Large intestine (tissue), 3 donors: Measurements from ENCODE around the gene DPT. TPM values are rescaled to one million over a fixed set of nuclear protein-coding genes. Genes with fewer than 3 reads are reported as not detected.

Source experiments
- DNase-seq, 2 donors: peaks; one replicate each; pipeline versions ENCODE4 v3.0.0 to v3.0.0-alpha.2; 2013
- H3K27ac ChIP-seq: one replicate; pipeline ENCODE4 v1.5.1; 2013; ENCODE audit warnings: low read length
- H3K27me3 ChIP-seq: 2 replicates; pipeline ENCODE4 v1.6.1; 2013; ENCODE audit warnings: low read length; ENCODE audit not compliant: control insufficient read depth, insufficient read depth
- H3K36me3 ChIP-seq: 2 replicates; pipeline ENCODE4 v1.6.1; 2013; ENCODE audit warnings: low read length; ENCODE audit not compliant: control insufficient read depth, insufficient read depth
- H3K4me1 ChIP-seq: one replicate; pipeline ENCODE4 v1.6.1; 2013; ENCODE audit warnings: low read length; ENCODE audit not compliant: control insufficient read depth, insufficient read depth
- H3K4me3 ChIP-seq: one replicate; pipeline ENCODE4 v1.5.1; 2013; ENCODE audit warnings: low read length
- H3K9me3 ChIP-seq: one replicate; pipeline ENCODE4 v1.6.1; 2013; ENCODE audit warnings: mild to moderate bottlenecking, low read depth, low read length, moderate library complexity; ENCODE audit not compliant: control insufficient read depth
- WGBS: methylation state at CpG from one replicate; pipeline ENCODE4 v1.1.5; 2013; ENCODE audit warnings: low lambda C conversion rate; ENCODE audit not compliant: insufficient coverage; 5-methylcytosine and 5-hydroxymethylcytosine counted together
- polyA plus RNA-seq: library from polyadenylated mRNA; unstranded; fragments of 120-200 nt; gene quantifications from one replicate; pipeline ENCODE4 v1.2.1, GENCODE V29; 2013

The DPT gene
- polyA plus RNA-seq, 1 donor = 11.4 TPM

DNA sequence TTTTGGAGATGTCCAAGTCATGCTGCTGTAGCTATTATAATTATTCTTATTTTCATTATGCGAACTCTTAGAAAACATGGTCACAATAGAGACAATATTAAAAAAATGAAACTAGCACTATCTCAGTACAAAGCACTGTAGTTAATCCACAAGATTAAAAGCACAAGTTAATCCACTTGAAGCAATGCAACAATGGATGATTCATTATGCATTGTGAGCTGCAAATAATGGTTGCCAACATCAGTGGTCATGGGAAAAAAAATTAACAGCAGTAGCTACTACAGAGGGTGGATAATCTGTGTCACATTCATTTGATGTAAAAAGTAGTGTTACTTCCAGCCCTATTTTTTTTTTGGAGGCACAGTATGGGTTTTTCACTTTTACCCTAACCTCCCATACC, 56.7 kb downstream of the DPT start:
- Histone ChIP-seq H3K4me1 (no peaks in the 10 kb centered on the region), H3K27ac (no peak overlapping the region), H3K36me3 (no peaks in the 10 kb centered on the region), H3K9me3 (peaks cover 3% of the 10 kb centered on the region), H3K27me3 (no peaks in the 10 kb centered on the region), H3K4me3 (no peak overlapping the region)
- DNase-seq = no peak
- 100% methylated on average over 1 of the region's 1 CpG for WGBS

DNA sequence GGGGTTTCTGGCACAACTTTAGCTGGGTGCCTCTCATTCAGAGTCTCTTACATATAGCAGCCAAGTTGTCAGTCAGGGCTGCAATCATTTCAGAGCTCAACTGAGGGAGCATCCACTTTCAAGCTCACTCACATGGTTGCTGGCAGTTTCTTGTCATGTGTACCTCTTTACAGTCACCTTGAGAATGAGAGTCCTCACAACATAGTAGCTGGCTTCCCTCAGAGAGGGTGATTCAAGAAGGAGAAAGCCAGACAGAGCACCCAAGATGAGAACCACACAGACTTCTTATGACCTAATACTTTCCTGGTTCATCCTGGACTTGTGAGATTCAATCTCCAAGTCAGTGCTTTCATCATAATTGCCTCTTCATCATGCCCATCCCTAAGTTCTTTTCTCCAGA, 57.2 kb downstream of the DPT start:
- Histone ChIP-seq H3K4me3 (no peak overlapping the region), H3K9me3 (peaks cover 3% of the 10 kb centered on the region), H3K4me1 (no peaks in the 10 kb centered on the region), H3K27me3 (no peaks in the 10 kb centered on the region), H3K27ac (no peak overlapping the region), H3K36me3 (no peaks in the 10 kb centered on the region)
- DNase-seq = no peak

DNA sequence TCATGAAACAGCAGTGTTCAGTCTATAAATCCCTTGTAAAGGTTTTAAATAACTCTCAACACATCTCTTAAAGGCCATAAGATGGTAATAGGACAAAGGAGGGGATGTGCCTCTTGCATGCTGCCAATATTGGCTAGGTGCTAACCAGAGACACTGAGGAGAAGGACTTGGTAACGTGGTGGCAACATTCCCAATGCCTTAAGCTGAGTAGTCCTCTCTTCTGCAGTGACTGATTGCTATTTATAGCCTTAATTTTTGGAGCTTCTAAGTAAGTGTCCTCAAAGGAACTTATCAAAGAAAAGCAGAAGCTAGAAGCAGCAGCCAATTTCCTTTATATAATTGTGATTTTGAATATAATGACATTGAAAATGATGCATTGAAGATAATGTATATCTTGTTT, 63.0 kb downstream of the DPT start:
- H3K27ac ChIP-seq = no peak overlapping the region
- no CpG with 5 or more reads among the region's 1 CpG for WGBS
- H3K36me3 ChIP-seq = no peaks in the 10 kb centered on the region
- H3K9me3 ChIP-seq = peaks cover 3% of the 10 kb centered on the region
- no peaks in the 10 kb centered on the region for H3K27me3 ChIP-seq
- no peak for DNase-seq
- no peak overlapping the region for H3K4me3 ChIP-seq
- H3K4me1 ChIP-seq = no peaks in the 10 kb centered on the region

DNA sequence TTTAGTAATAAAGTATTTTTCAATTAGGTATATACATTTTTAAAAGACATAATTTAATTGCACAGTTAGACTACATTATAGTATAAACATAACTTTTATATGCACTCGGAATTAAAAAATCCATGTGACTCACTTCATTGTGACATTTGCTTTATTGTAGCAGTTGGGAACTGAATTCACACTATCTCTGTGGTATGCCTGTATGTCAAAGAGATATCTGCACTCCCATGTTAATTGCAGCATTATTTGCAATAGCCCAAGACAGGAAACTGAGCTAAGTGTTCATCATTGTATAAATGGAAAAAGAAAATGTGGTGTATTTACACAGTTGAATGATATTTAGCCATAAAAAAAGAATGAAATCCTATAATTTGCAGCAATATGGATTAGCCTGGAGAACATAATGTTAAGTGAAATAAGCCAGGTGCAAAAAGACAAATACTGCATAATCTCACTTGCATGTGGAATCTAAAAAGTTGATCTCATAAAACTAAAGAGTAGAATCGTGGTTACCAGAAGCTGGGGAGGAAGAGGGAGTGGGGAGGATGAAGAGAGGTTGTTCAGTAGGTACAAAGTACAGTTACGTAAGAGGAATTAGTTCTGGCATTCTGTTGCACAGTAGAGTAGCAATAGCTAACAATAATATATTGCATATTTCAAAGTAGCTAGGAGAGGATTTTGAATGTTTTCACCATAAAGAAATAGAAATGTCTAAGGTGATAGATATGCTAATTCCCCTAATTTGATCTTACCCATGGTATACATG, 64.8 kb downstream of the DPT start:
- no peak overlapping the region for H3K4me3 ChIP-seq
- no peaks in the 10 kb centered on the region for H3K36me3 ChIP-seq
- DNase-seq = peak; percentile 43 to 77
- peak overlapping the region; percentile 25 for H3K27ac ChIP-seq
- 0% methylated on average over 1 of the region's 3 CpGs for WGBS
- H3K4me1 ChIP-seq = no peaks in the 10 kb centered on the region
- H3K27me3 ChIP-seq = no peaks in the 10 kb centered on the region
- no peaks in the 10 kb centered on the region for H3K9me3 ChIP-seq

DNA sequence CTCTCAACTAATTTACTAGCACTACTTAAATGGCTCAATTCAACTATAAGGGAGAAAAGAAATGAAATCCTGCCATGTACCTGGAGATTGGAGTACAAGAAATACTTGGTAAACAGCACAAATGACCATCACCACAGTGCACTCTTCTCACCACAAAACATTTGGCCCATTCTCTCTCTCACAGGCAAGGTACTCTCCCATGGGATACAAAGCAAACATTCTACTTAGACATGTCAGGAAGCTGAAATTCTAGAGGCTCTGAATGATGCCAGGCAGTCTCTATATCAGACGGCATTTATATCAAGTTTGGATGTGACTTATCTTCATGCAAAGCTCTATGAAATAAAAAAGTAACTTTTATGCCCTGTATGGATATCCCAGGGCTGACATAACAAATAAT, 72.5 kb downstream of the DPT start:
- H3K36me3 ChIP-seq = no peaks in the 10 kb centered on the region
- no peak overlapping the region for H3K4me3 ChIP-seq
- H3K4me1 ChIP-seq = peaks cover 3% of the 10 kb centered on the region
- H3K9me3 ChIP-seq = no peaks in the 10 kb centered on the region
- H3K27ac ChIP-seq = no peak overlapping the region
- H3K27me3 ChIP-seq = no peaks in the 10 kb centered on the region
- no CpG with 5 or more reads among the region's 1 CpG for WGBS
- no peak for DNase-seq

DNA sequence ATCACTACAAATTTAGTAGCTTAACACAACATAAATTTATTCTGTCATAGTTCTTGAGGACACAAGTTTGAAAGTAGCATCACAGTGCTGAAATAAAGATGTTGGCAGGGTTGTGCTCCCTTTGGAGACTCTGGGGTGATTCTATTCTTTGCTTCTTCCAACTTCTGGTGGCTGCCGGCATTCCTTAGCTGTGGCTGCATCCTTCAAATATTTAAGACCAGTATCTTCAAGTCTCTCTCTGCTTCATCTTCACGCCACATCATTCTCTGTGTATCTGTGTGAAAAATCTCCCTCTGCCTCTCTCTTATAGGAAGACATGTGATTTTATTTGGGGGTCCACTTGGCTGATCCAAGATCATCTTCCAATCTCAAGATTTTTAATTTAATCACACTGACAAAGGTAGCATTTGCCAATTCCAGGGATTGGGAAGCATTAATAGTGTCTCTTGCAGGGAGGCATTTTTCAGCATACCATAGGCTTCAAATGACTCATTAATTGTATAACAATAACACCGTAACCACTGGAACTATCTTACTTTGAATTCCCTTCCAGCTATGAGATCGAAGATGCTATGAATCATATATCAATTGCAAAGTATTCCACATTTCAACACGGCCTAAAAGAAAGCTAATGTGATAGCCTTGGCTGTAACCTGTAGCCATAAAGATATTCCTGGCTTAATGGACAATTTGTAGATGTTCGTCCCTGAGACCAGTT, 74.6 kb downstream of the DPT start:
- Histone ChIP-seq H3K4me1 (peaks cover 3% of the 10 kb centered on the region), H3K27ac (no peak overlapping the region), H3K36me3 (no peaks in the 10 kb centered on the region), H3K9me3 (no peaks in the 10 kb centered on the region), H3K27me3 (no peaks in the 10 kb centered on the region), H3K4me3 (no peak overlapping the region)
- 90% methylated on average over 2 of the region's 6 CpGs for WGBS
- DNase-seq = no peak

DNA sequence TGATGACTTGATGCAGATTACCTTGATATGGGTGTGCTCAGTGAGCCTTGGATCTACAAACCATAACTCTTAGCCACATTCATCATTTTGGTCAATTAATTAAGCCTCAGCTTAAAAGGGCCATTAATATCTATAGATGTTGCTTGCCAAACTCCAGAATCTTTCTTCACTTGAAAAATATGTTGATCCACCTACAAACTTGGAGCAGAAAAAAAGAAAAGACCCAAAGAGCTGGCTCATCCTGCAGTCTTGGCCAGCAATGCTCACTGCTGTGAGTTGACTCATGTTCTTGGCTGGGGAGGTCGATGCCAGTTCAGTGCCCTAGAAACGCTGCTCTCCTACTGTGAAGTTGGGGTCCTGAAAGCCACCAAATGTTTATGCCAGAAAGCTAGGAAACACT, 75.4 kb downstream of the DPT start:
- Histone ChIP-seq H3K4me1 (peaks cover 3% of the 10 kb centered on the region), H3K4me3 (no peak overlapping the region), H3K9me3 (no peaks in the 10 kb centered on the region), H3K36me3 (no peaks in the 10 kb centered on the region), H3K27ac (no peak overlapping the region), H3K27me3 (no peaks in the 10 kb centered on the region)
- no peak for DNase-seq
- WGBS = no CpG with 5 or more reads among the region's 2 CpGs

DNA sequence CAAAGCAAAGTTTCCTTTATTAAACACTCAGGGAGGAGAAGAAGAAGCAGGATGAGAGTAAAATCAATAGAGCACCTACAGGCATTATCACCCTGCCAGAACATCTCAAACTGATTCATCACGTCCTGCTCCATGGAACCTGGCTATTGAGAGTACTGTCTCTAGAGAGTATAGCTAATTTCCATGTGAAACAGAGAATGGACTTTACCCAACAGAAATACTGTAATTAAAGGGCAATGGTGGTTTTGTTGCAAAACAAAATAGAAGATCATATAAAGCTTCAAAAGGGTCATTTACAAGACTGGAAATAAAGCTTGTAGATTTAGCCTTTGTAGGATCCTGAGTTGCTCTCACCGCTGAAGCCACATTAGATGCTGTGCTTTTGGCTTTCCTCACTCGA, 83.3 kb downstream of the DPT start:
- no peaks in the 10 kb centered on the region for H3K9me3 ChIP-seq
- H3K4me1 ChIP-seq = peaks cover 7% of the 10 kb centered on the region
- DNase-seq = peak; percentile 42 to 76
- H3K27ac ChIP-seq = peak overlapping the region; percentile 40
- H3K27me3 ChIP-seq = no peaks in the 10 kb centered on the region
- H3K4me3 ChIP-seq = no peak overlapping the region
- no CpG with 5 or more reads among the region's 3 CpGs for WGBS
- H3K36me3 ChIP-seq = no peaks in the 10 kb centered on the region

Other genes starting within 250 kb of the DPT start
- gene XCL2, start 185.2 kb downstream of the DPT start, polyA plus RNA-seq = 2.0 TPM
- gene XCL1, start 152.6 kb downstream of the DPT start, polyA plus RNA-seq = 1.6 TPM